ENCODE results near the gene CAPN8.

DNA sequence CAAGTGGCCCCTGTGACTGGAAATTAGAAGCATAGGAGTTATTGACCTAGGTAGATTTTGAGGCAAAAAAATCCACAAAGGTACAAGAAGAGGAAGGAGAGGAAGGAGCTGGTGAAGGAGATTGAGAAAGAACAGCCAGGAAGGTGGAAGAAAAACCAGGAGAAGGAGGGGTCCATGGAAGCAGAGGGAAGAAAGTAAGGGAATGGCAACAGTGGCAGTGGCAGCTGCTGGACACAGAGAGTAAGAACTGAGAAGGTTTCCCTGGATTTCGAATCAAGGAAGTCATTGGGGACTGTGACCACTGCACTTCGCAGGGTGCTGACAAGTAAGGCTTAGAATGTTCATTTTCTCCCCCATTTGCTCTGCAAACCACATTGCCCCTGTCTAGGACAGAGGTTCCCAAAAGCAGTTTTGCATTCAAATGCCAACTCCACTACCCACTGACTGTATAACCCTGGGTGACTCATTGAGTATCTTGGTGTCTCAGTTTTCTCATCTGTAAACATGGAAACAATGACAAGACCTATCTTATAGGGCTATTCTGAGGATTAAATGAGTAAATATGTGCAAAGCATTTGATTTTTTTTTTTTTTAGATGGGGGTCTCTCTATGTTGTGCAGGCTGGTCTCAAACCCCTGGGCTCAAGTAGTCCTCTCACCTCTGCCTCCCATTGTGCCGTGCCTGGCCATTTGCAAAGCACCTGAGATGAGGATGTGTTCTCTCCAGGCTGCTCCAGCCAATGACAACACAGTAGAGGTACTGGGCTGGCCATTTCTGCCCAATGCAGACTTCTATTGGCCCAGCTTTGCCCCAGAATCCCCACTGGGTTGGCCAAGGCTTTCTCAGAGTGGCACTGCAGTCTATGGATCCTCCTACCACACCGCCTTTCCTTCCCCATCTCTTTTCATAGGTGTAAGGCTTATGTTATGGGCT lies 37.5 kb upstream of the CAPN8 start:
- TF ChIP-seq GATA2 (IDR thresholded peaks at IDR 0.05; ENCODE audit: low read depth, low read length) (no peak), GATA3 (IDR thresholded peaks at IDR 0.05; ENCODE audit: low read depth, low read length) (no peak)
